SK-N-MC (cell line): ENCODE results near the gene TMEM221.

ENCODE experiments used
- EZH2 ChIP-seq: fragments of 200-600 bp; sonication (generic); IDR thresholded peaks from one replicate; pipeline ENCODE4 v1.6.1; 2017; ENCODE audit warnings: antibody characterized with exemption
- POLR2AphosphoS5 ChIP-seq: IDR thresholded peaks from 2 replicates; pipeline ENCODE4 v1.6.1; 2012; ENCODE audit warnings: mild to moderate bottlenecking, low read depth, low read length, borderline replicate concordance

DNA sequence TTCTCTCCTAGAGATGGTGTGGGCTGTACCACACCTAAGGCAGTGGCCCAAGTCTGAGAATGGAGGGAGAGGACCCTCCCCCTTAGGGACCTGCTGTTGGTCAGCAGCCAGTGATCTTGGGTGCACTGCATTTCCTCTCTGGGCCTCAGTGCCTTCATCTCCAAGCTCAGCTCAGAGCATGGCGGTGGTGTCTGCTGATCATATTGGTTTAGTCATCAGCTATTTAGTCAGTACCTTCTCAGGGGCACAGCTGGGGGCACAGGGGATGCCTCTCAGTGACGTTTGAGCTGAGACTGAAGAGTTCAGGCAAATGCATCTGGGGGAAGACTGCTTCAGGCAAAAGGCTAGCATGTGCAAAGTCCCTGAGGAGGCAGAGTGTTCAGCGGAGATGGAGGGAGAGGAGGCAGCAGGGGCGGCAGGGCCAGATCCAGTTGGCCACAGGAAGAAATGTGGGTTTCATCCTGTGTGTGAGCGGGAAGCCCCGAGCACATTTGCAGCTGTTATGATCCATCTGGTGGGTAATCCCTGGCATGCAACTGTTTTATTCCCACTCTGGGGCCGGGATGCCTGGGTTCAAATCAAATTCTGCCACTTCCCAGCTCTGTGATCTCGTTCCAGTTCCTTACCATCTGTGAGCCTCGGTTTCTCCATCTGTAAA, 47.3 kb upstream of the TMEM221 start:
- TF ChIP-seq POLR2AphosphoS5 (no peak), EZH2 (no peak)
